ENCODE data around the gene CBX3.
"Not testable (repeated sequence)": the region's sequence is repeated elsewhere in the genome, so short reads cannot be mapped to it uniquely, and the experiment has no call there.

The CBX3 gene

DNA sequence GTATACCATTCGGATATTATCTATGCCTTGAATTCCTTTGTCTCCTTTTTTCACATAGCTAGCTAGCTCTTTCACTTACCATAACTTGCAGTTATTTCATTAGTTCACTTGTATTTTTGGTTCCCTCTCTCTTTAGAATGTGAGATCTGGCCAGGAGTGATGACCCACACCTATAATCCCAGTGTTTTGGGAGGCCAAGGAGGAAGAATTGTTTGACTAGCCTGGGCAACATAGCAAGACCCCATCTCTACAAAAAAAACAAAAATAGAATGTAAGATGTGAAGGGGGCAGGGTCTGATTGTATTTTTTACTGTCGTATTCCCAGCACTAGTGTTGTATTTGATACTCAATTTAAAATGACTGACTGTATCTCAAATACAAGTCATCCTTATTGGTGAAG, 29.9 kb upstream of the CBX3 start:
- no peak for DNase-seq

DNA sequence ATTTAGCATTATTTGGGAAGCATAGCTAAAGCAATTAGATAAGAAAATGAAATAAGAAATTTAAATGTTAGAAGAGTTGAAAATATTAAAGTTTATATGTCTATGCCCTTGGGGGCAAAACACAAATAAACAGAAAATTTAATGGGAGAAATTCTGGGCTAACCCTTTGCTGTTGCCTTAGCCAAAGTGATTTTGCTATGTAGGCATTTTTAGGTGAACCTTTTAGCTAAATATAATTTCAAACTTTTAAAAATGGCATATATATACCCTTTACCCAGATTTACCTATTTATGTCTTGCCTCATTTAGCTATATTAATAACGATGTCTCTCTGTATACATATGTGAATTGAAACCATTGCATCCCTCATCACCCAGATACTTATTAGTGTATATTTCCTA, 29.5 kb upstream of the CBX3 start:
- no peak for DNase-seq

DNA sequence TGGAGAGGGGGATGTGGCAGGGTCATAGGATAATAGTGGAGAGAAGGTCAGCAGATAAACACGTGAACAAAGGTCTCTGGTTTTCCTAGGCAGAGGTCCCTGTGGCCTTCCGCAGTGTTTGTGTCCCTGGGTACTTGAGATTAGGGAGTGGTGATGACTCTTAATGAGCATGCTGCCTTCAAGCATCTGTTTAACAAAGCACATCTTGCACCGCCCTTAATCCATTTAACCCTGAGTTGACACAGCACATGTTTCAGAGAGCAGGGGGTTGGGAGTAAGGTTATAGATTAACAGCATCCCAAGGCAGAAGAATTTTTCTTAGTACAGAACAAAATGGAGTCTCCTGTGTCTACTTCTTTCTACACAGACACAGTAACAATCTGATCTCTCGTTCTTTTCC, 25.6 kb upstream of the CBX3 start:
- not testable (repeated sequence) for DNase-seq

DNA sequence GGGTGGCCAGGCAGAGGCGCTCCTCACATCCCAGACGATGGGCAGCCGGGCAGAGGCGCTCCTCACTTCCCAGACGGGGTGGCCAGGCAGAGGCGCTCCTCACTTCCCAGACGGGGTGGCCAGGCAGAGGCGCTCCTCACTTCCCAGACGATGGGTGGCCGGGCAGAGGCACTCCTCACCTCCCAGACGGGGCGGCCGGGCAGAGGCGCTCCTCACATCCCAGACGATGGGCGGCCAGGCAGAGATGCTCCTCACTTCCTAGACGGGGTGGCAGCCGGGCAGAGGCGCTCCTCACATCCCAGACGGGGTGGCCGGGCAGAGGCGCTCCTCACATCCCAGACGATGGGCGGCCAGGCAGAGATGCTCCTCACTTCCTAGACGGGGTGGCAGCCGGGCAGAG, 24.8 kb upstream of the CBX3 start:
- DNase-seq, result not testable (repeated sequence)

DNA sequence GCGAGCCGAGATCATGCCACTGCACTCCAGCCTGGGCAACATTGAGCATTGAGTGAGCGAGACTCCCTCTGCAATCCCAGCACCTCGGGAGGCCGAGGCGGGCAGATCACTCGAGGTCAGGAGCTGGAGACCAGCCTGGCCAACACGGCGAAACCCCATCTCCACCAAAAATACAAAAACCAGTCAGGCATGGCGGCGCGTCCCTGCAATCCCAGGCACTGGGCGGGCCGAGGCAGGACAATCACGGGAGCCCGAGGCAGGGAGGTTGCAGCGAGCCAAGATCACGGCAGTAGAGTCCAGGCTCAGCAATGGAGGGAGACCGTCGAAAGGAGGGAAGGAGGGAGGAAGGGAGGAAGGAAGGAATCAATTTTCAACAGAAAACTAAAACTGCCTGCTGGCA, 24.3 kb upstream of the CBX3 start:
- not testable (repeated sequence) for DNase-seq

DNA sequence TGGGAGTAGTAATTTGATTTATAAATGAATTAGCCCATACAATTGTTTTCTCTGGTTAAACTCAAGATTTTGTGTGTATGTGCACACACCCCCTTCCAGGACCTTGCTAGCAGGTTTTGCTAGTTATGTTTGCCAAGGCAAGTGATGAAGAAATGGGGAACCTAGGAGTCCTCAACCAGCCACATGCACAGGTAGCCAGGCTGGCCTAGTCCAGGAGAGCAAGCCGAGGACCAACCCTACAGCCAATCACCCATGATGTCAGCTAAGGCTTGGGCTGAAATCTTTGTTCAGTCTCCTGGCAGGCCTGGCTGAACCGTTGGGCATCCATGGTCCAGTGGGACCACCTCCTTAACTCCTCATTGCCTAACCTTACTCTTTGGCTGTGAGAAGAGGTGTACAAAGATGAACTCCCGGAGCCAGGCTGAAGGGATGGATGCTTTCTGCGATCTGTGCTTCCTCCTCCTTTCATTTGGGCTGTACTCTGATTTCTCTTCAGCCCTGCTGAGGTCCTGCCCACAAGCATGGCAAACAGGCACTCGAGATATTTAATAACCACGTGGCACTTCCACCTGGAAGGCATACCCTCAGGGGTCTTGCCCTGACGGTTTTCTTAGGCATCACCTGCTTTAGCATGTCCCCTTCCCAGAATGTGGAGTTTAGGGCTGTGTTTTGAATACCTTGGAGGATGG, 23.1 kb upstream of the CBX3 start:
- no peak for DNase-seq

DNA sequence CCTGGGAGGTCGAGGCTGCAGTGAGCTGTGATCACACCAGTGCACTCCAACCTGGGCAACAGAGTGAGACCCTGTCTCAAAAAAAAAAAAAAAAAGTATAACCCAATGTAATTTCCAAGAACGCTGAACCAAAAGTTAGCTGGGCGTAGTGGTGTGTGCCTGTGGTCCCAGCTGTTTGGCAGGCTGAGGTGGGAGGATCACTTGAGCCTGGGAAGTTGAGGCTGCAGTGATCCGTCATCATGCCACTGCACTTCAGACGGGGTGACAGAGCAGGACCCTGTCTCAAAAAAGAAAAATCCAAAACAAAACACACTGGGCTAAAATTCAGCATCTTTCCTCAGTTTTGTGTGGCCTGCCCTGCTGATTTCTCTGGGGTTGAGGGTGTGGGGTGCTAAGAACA, 22.1 kb upstream of the CBX3 start:
- DNase-seq, result no peak

DNA sequence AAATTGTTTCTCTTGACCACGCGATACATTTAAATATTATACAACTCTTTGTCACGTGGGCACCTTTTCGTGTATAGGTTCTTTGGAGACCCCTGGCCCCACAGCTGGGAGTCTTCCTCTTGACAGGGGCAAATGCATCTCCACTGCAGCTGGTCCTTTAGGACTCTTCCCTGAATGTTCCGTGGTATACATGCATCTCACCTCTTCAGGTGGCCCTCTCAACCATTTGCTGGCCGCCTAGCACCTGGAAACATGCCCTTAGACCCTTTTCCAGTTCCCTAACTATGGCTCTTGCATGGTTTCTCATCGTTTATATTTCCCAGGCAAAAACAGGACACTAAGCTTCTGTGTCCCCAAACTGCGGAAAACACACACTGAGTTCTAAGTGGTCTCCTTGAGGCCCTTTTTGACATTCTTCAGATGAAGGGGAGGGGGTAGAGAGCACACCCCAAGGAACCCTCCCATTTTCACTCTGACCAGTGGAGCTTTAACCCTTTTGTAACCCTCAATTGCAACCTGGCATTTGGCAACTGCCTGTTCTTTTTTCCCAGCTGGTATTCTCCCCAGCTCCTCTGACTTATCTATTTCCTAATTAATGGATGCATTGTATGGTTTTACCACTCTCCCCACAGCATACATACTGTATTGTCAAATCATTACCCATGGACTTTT, 21.6 kb upstream of the CBX3 start:
- DNase-seq, result no peak

DNA sequence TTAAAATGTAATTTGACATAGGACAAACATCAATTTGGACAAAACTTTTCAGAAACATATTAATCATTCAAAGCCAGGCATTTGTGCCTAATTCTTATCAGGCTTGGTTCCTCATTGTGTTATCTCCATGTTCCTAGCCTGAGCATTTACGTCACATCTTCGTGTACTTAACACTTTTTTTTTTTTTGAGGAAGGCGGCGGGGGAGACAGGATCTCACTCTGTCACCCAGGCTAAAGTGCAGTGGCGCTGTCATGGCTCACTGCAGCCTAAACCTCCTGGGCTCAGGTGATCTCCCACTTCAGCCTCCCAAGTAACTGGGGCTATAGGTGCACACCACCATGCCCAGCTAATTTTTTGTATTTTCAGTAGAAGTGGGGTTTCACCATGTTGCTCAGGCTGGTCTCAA, 20.8 kb upstream of the CBX3 start:
- no peak for DNase-seq

DNA sequence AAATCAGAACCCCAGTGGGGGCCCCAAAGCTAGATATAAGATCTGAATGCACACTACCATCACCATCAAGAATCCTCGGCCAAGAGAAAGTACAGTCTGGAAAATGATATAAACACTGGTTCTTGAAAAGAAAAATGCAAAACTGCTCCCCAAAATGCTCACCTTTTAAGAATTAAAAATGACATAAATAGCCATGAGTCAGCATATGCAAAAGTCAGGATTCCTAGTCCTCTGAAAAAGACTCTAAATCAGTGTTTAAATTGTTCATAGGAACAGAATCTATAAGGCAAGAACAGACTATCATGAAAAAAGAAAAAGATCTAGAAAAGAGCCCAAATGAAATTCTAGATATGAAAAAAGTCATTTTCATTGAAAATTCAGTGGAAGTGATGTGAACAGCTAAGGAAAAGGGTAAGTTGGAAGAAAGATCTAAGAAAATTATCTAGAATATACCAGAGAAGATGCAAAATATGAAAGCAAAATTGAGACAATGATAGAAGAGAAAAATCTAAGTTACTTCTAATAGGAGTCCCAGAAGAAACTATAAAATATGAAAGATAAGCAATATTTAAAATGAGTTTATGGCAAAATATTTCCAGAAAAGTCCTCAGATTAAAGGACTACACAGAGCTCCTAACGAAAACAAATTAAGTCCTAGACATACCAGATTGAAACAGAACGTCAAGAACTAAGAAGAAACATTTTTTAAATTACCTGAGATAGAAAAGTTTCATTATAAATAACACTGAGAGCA, 19.9 kb upstream of the CBX3 start:
- no peak for DNase-seq

DNA sequence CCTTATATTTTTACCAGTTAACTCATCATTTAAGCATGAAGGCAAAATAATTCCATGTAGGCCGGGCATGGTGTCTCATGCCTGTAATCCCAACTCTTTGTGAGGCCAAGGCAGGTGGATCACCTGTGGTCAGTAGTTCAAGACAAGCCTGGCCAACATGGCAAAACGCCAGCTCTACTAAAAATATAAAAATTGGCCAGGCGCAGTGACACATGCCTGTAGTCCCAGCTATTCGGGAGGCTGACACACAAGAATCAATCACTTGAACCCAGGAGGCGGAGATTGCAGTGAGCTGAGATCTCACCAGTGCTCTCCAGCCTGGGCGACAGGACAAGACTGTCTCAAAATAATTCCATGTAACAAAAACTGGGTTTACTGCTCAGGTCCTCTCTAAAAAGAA, 19.3 kb upstream of the CBX3 start:
- no peak for DNase-seq

DNA sequence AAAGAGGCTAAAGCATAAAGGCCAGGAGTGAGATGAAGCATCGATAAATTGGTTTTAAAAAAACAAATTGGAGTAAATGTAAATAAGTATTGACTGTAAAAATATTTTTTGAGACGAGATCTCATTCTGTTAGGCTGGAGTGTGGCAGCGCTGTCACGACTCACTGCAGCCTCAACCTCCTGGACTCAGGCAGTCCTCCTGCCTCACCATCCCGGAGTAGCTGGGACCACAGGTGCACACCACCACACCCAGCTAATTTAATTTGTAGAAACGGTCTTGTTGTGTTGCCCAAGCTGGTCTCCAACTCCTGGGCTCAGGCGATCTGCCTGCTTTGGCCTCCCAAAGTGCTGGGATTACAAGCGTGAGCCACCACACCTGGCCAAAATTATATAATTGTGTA, 18.8 kb upstream of the CBX3 start:
- DNase-seq, result no peak

DNA sequence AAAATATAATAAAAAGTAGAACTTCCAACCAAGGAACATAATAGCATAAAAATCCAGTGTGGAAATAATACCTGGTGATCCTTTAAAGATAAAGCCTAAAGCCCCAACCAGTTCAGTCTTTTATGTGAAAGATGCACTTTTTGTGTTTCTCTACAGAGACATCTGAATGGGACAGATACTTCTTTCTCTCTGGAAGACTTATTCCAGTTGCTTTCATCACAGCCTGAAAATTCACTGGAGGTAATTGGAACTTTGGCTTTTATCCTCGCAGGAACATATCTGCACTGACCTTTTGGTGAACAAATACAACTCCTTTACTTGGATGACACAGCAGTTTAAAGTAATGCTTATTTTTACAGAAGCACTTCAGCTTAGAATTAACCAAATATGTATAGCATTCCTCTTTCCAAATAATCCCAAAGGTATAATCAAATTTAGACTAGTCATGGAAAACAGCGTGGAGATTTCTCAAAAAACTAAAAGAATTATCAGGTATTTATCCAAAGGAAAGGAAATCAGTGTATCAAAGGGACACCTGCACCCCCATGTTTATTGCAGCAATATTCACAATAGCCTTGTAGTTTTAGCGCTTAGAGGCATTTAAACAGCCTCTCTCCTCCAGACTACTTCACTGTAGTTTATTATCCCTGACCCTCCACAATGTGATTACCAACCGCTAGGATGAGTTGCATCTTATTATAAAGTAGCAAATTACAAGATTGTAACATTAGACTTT, 17.8 kb upstream of the CBX3 start:
- no peak for DNase-seq

DNA sequence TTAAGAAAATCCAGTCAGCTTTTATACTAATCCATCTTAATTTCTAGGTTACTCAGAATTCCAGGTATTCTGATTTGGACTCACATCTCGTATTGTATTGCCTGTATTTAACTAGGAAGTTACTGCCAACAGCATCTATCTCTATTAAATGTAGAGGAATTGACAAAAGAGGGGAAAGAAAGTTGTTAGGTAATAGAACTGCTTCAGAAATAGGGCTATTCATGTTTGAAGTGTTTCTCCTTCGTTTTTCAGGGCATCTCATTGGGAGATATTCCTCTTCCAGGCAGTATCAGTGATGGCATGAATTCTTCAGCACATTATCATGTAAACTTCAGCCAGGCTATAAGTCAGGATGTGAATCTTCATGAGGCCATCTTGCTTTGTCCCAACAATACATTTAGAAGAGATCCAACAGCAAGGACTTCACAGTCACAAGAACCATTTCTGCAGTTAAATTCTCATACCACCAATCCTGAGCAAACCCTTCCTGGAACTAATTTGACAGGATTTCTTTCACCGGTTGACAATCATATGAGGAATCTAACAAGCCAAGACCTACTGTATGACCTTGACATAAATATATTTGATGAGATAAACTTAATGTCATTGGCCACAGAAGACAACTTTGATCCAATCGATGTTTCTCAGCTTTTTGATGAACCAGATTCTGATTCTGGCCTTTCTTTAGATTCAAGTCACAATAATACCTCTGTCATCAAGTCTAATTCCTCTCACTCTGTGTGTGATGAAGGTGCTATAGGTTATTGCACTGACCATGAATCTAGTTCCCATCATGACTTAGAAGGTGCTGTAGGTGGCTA, 17.1 kb upstream of the CBX3 start:
- DNase-seq, result not testable (repeated sequence)

DNA sequence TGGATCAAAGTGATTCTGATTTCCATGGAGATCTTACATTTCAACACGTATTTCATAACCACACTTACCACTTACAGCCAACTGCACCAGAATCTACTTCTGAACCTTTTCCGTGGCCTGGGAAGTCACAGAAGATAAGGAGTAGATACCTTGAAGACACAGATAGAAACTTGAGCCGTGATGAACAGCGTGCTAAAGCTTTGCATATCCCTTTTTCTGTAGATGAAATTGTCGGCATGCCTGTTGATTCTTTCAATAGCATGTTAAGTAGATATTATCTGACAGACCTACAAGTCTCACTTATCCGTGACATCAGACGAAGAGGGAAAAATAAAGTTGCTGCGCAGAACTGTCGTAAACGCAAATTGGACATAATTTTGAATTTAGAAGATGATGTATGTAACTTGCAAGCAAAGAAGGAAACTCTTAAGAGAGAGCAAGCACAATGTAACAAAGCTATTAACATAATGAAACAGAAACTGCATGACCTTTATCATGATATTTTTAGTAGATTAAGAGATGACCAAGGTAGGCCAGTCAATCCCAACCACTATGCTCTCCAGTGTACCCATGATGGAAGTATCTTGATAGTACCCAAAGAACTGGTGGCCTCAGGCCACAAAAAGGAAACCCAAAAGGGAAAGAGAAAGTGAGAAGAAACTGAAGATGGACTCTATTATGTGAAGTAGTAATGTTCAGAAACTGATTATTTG, 16.3 kb upstream of the CBX3 start:
- no peak for DNase-seq

DNA sequence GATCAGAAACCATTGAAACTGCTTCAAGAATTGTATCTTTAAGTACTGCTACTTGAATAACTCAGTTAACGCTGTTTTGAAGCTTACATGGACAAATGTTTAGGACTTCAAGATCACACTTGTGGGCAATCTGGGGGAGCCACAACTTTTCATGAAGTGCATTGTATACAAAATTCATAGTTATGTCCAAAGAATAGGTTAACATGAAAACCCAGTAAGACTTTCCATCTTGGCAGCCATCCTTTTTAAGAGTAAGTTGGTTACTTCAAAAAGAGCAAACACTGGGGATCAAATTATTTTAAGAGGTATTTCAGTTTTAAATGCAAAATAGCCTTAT, 15.7 kb upstream of the CBX3 start:
- no peak for DNase-seq

DNA sequence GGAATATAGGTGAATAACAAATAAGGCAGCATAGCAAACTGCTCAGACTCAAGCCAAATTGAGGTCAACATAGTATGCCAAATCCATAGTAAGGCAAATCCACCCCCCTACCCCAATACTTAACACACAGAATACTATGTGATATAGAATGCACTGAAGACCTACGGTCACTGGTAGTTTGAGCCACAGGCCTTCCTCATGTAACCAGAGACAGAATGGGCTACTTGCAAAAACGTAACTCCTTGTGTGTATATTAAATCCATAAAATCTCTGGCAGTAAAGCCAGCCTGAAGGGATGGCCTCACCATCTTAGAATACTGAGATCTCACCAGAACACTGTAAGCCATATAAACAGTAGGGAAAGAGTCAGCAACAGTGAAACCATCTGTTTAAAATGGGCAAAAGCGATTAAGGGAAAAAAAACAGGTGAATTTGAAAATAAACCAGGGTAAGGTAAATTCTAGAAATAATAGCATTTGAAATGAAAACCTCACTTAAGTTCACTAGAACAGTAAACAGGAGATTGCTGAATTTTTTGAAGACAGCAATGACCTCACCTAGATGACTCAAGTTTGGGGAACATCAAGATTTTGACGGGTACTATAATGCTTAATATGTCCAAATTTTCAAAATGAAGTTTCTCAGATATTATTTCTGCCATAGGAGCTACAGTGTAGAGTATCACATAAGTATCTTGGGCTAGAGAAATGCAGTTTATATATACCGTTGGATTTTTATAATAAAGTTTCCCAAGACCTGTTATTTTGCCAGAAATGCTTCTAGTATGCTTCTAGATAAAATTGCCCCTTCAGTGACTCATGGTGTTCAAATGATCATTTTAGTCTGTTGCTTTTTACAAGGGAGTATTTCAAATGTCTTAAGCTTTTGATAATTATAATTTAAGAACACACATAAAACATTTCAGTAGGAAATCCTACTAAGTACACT, 14.9 kb upstream of the CBX3 start:
- DNase-seq, result no peak

DNA sequence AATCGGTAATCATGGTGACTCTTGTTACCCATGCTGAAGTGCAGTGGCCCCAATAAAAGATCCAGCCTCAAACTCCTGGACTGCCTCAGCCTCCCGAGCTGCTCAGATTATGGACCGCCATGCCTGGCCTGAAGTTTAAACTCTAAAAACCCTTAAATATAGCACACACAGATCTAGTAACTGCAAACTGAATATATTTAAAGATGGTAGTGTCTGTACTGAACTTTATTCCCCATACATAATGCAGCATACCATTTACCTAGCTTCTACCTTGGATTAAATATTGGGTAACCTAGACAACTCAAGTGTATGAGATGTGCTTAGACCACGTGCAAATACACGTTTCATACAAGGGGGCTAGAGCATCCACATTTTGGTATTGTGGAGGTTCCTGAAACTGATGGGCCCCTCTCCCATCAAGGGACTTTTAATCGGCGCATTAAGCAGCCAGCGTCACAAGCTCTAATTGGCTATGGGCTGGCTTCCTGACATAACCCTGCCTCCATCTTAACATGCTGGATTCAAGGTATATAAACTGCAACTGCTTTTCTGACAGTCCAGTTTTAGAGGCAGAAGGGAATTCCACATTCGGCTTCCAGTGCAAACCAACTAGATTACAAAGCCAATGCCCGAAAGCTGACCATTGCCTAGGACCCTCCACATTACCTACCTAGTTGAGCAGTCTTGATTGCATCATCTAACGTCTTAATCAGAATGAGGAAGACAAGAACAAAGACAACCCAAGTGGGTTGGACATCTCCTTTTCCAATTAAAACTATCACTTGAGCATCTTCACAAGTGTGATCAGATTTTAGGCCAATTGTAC, 14.0 kb upstream of the CBX3 start:
- DNase-seq, result no peak

DNA sequence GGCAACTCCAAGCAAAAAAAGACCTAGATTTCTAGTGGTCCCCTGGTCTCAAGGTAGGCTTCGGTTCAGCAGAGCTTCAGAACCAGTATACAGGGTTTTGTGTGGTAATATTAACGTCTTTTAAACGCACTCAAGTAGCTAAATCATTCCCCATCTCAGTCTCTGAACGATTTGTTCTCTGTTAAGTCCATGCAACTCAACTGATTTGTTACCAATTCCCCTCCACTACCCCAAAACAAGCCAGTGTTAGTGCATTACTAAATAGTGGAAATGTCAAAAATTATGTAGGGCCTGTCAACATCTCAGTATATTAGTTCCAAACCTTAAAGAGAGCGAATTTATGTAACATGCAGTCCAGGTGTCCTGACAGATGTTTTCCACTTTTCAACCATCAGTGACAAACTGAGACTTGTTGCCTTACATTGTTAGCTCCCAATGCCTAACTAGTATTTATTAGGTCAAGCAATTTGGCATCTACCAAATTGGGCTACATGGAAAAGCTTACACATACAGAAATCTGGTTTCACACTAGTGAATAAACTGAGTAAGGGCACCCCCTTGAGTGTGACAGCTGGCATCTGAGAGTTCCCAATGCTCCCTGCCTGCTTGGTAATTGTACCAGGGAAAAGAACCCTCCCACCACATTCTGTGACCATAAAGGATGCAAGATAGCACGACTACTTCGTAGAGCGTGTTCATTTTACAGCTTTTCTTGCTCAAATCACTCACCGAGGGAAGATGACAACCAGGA, 13.2 kb upstream of the CBX3 start:
- no peak for DNase-seq
